GM19193 (cell line): ENCODE results near the gene ASCL3.

Experiments
- POLR2A ChIP-seq: IDR thresholded peaks from 4 replicates; pipeline ENCODE4 v1.6.1; 2011; ENCODE audit not compliant: insufficient read depth, insufficient read length; ENCODE audit errors: extremely low read depth

Gene ASCL3

DNA sequence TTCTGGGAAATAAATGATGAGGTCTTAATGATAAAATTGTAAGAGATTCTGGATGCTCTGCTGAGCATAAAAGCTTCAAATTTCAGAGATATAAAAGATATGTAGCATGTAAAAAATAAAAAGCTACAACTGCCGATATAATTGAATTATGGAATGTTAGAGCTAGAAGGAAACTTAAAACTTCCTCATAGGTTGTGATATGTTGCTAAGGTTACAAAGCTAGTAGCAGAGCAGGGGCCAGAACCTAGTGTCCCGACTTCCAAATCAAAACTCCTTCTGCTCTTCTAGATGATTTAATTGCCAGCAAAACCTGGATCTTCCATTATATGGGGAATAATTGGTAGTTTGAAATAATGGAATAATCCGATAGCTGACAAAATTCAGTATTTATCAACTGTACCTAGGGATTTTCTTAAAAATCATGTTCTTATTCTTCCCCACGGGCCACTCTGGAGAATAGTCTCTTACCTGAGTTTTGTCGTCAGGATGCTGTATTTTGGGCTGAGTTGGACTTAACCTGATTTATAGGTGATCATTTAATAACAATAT, at the start of gene ASCL3:
Gene ASCL3 (minus strand): TSS at position 499 of the 549 bp plus-strand sequence. CDS start 4,855 bp downstream, outside the sequence.
- TF ChIP-seq POLR2A: no peak

DNA sequence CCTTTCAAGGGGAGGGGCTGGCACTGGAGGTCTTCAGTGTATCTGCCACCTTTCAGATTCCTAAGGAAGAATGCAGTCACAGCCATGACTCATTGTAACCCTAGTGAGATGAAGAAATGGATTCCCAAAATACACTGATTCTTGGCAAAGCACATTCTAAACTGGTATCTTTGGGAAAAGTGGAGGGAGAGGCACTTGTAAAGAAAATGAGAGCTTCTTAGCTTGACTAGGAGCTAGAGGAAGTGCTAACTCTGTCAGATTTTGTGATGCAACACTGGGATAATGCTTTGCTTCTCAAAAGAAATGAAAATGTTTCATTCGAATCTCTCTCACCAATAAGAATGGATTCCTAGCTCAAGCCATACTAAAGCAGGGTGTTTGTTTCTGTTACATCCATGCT, 46.6 kb upstream of the ASCL3 start:
- TF ChIP-seq POLR2A: no peak

GRCh38 chr11:8988329-8989234, 45.8 kb upstream of the ASCL3 start:
- TF ChIP-seq POLR2A: no peak

GRCh38 chr11:8987446-8987845, 44.6 kb upstream of the ASCL3 start:
- TF ChIP-seq POLR2A: no peak

- TF ChIP-seq POLR2A: no peak
These were observed 42.6 kb upstream of the ASCL3 start for GRCh38 chr11:8985462-8985861.

DNA sequence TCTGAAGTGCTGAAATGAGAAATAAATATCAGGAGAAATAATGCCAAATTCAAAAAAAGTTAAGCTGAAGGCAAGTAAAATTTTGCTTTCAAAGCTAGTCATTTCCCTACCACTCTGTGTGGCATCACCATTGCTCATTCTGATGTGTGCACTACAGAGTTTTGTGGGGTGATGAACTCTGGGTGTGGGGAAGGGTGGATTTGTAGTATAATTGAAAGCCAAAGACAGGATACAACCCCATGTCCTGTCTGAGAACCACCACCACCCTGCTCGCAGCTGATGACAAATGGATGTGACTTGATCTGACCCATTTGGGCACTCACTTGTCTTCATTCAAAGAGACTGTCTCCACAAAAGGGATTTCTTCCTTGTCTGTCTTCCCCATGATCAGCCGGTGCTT, 40.7 kb upstream of the ASCL3 start:
- TF ChIP-seq POLR2A: no peak

DNA sequence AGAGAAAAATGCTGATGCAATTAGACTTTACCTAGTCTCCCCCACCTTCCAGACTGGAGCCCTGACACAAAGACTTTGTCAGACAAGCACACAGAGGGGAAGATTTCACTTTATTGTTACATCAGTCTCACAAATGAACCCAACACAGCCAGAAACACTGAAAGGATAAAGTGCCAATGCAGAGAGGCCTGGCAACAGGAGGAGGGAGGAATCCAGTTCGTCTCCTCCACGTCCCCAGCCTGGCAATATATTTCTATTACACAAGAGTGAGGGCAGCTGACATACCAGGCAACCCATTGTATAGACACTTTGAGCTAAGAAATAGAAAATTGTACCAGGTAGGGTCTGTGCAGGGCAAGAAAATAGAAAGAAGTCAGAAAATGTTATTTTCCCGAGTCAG, 37.7 kb upstream of the ASCL3 start:
- no peak for TF ChIP-seq POLR2A

GRCh38 chr11:8973121-8973520, 30.3 kb upstream of the ASCL3 start:
- TF ChIP-seq POLR2A: no peak

DNA sequence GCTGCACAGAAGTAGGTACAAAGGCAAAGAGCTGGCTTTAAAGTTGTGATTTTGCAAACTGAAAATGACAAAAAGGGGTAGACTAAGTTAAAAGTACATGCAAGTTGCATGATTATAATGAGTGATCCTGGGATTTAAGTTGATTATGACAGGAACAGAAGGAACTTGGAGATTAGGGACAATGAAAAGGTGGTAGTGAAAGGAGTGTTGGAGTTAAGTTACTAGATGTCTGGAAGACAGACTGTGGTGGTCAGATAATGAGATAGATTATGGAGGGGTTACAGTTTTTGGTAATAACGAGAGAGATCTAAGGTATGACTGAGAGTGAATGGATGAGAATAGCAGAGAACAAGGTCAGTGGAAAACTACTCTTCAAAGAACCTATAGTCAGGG, 29.1 kb upstream of the ASCL3 start:
- TF ChIP-seq POLR2A: no peak

- TF ChIP-seq POLR2A: no peak
These were observed 28.5 kb upstream of the ASCL3 start for GRCh38 chr11:8971196-8971923.

DNA sequence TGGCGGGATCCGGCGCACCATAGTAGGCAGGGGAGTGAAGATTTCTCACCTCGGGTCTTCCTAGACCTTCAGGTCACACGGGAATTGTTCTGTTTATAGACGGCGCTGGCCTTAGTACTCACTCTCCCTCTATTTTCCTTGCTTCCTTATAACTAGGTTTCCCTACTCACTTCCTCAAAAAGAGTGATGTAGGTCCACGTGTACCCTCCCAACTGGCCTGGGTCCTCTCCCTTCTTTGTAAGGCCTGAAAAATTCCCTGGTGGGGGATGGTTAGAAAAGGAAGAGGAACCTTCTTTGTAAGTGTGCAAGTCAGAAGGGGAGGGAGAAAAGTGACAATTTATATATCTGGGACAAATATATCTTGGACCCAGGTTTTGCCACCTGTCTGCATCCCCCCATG, 24.4 kb upstream of the ASCL3 start:
- TF ChIP-seq POLR2A: no peak

DNA sequence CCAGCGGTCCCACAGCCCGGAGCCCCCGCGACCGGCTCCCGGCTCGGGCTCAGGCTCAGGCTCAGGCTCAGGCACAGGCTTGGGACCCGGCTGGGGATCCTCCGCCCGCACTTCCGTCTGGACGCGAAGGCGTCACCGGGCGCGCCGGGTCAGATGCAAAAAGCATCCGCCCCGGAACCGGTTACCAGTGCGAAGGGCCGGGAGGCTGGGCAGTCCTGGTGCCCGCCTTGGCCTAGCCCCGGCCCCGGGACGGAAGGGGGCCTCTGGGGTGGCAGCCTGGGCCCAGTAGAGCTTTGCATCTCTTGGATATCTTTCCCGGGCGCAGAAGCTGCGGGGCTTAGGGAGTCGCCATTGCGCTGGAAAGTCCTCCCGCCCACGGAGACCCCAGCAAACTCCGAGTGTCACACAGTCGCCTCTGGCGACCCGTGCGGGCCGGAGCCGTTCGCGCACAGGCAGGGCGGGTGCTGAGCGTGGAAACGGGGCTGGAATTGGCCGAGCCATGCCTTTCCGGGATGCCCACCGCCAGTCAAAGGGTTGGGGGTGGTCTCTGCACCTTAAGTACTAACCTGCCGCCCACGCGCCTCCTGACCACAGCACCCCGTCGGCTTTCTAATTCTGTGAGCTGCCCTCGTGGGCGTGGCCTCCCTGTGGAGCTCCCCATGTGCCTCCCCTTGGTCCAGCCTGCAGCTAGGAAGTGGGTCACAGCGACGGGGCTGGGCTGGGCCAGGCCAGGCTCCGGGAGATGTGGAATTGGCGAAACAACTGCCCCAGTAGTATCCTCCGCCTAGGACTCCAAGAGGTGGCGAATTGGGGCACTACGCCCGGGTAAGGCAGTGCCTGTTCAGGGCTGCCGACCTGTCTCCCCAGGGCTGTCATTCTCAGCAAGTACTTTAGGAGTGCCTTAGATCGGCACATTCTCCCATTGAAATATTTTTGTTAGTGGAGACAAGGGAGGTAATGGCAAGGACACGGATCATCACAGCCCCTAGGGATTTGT, 21.8 kb upstream of the ASCL3 start, which contains the start of gene TMEM9B:
Gene TMEM9B (minus strand): TSS at position 119 of the 997 bp plus-strand sequence. CDS start 129 bp downstream, outside the sequence.
- TF ChIP-seq POLR2A: peak; percentile 90

- TF ChIP-seq POLR2A: no peak
These were observed 20.9 kb upstream of the ASCL3 start for GRCh38 chr11:8963569-8964323.
